MV-4-11 (cell line): Measurements from ENCODE around the gene IRAK4.

Experiments
- DNase-seq: peaks from one replicate; lab custom pipeline; 2025; lab: John Stamatoyannopoulos, UW

The IRAK4 gene

GRCh38 chr12:43836475-43836989 lies 77.8 kb downstream of the IRAK4 start:
- no peak for DNase-seq
